DMS153 (cell line): ENCODE measurements around the gene SOX5.
"Not testable (repeated sequence)": the region's sequence is repeated elsewhere in the genome, so short reads cannot be mapped to it uniquely, and the experiment has no call there.

Experiments used
- DNase-seq: peaks from one replicate; lab custom pipeline; 2025; lab: John Stamatoyannopoulos, UW

Gene SOX5

GRCh38 chr12:23540572-23540971, 408.9 kb downstream of the SOX5 start:
- no peak for DNase-seq

GRCh38 chr12:23536293-23536692, 413.2 kb downstream of the SOX5 start:
- peak; percentile 93 for DNase-seq

GRCh38 chr12:23535441-23535840, 414.0 kb downstream of the SOX5 start:
- DNase-seq: no peak

GRCh38 chr12:23534196-23534595, 415.3 kb downstream of the SOX5 start:
- no peak for DNase-seq

- DNase-seq: no peak
These were observed 415.8 kb downstream of the SOX5 start for GRCh38 chr12:23533699-23534098.

GRCh38 chr12:23533265-23533664, 416.2 kb downstream of the SOX5 start:
- no peak for DNase-seq

- no peak for DNase-seq
These were observed 421.2 kb downstream of the SOX5 start for GRCh38 chr12:23528316-23528715.

- no peak for DNase-seq
These were observed 423.9 kb downstream of the SOX5 start for GRCh38 chr12:23525450-23526072.

- DNase-seq: peak; percentile 20
These were observed 426.1 kb downstream of the SOX5 start for GRCh38 chr12:23523339-23523738.

- DNase-seq: not testable (repeated sequence)
These were observed 430.0 kb downstream of the SOX5 start for GRCh38 chr12:23519444-23519843.

GRCh38 chr12:23515785-23516184, 433.7 kb downstream of the SOX5 start:
- not testable (repeated sequence) for DNase-seq

GRCh38 chr12:23510484-23510883, 439.0 kb downstream of the SOX5 start:
- DNase-seq: no peak

GRCh38 chr12:23509832-23510231, 439.6 kb downstream of the SOX5 start:
- DNase-seq: not testable (repeated sequence)

GRCh38 chr12:23507785-23508184, 441.7 kb downstream of the SOX5 start:
- not testable (repeated sequence) for DNase-seq

GRCh38 chr12:23505736-23506135, 443.7 kb downstream of the SOX5 start:
- not testable (repeated sequence) for DNase-seq

GRCh38 chr12:23504641-23505399, 444.6 kb downstream of the SOX5 start:
- no peak for DNase-seq

GRCh38 chr12:23504043-23504442, 445.4 kb downstream of the SOX5 start:
- DNase-seq: no peak

- no peak for DNase-seq
These were observed 445.9 kb downstream of the SOX5 start for GRCh38 chr12:23503544-23503943.

GRCh38 chr12:23502259-23502658, 447.2 kb downstream of the SOX5 start:
- no peak for DNase-seq

- DNase-seq: no peak
These were observed 454.0 kb downstream of the SOX5 start for GRCh38 chr12:23495472-23495871.

- no peak for DNase-seq
These were observed 455.8 kb downstream of the SOX5 start for GRCh38 chr12:23493672-23494071.

- not testable (repeated sequence) for DNase-seq
These were observed 458.4 kb downstream of the SOX5 start for GRCh38 chr12:23491029-23491428.

GRCh38 chr12:23488130-23488529, 461.3 kb downstream of the SOX5 start:
- DNase-seq: no peak

- DNase-seq: no peak
These were observed 465.2 kb downstream of the SOX5 start for GRCh38 chr12:23484238-23484637.
